GM12865 (cell line): Measurements from ENCODE around the gene SRPK1.

ENCODE experiments used
- DNase-seq: peaks from one replicate; pipeline ENCODE4 v3.0.0; 2010; ENCODE audit warnings: low read depth
- H3K4me3 ChIP-seq: 2 replicates; pipeline ENCODE4 v1.5.1; 2011; ENCODE audit warnings: mild to moderate bottlenecking, low read depth, low read length, control low read depth
- CTCF ChIP-seq: IDR thresholded peaks from 2 replicates; pipeline ENCODE4 v1.5.1; 2011; ENCODE audit warnings: low read length, control low read depth, low read depth, inconsistent platforms; ENCODE audit not compliant: insufficient read depth; ENCODE audit errors: missing control alignments

Gene SRPK1

GRCh38 chr6:35804996-35805736 is 115.7 kb downstream of the SRPK1 start, which contains the start of gene LHFPL5:
LHFPL5 (plus strand) TSS chr6:35805352; CDS start chr6:35805671, 319 bp downstream.
- H3K4me3 ChIP-seq = no peak within 1 kb of the TSS

GRCh38 chr6:35801148-35801547 is 119.8 kb downstream of the SRPK1 start:
- DNase-seq = no peak
- H3K4me3 ChIP-seq = no peak overlapping the region
- no peak for TF ChIP-seq CTCF

More at GRCh38 chr6:35804996-35805736, 115.7 kb downstream of the SRPK1 start, which contains the start of gene LHFPL5:
- no peak for TF ChIP-seq CTCF
- peak; percentile 30 for DNase-seq

GRCh38 chr6:35798706-35799105 is 122.2 kb downstream of the SRPK1 start:
- no peak for TF ChIP-seq CTCF
- no peak for DNase-seq
- H3K4me3 ChIP-seq = no peak overlapping the region

GRCh38 chr6:35797837-35798526 is 122.9 kb downstream of the SRPK1 start:
- DNase-seq = no peak

GRCh38 chr6:35796236-35796635 is 124.7 kb downstream of the SRPK1 start:
- H3K4me3 ChIP-seq = no peak overlapping the region
- DNase-seq = no peak
- TF ChIP-seq CTCF = no peak

More at GRCh38 chr6:35797837-35798526, 122.9 kb downstream of the SRPK1 start:
- no peak overlapping the region for H3K4me3 ChIP-seq
- no peak for TF ChIP-seq CTCF

GRCh38 chr6:35795453-35796071 is 125.3 kb downstream of the SRPK1 start:
- TF ChIP-seq CTCF = no peak
- no peak for DNase-seq

More at GRCh38 chr6:35795453-35796071, 125.3 kb downstream of the SRPK1 start:
- H3K4me3 ChIP-seq = no peak overlapping the region
